Eye (tissue), 1 donor: ENCODE measurements around the gene OR8H1.

ENCODE experiments used
- DNase-seq: peaks from one replicate; pipeline ENCODE4 v3.0.0-alpha.2; 2015

OR8H1 gene, protein sequence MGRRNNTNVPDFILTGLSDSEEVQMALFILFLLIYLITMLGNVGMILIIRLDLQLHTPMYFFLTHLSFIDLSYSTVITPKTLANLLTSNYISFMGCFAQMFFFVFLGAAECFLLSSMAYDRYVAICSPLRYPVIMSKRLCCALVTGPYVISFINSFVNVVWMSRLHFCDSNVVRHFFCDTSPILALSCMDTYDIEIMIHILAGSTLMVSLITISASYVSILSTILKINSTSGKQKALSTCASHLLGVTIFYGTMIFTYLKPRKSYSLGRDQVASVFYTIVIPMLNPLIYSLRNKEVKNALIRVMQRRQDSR

DNA sequence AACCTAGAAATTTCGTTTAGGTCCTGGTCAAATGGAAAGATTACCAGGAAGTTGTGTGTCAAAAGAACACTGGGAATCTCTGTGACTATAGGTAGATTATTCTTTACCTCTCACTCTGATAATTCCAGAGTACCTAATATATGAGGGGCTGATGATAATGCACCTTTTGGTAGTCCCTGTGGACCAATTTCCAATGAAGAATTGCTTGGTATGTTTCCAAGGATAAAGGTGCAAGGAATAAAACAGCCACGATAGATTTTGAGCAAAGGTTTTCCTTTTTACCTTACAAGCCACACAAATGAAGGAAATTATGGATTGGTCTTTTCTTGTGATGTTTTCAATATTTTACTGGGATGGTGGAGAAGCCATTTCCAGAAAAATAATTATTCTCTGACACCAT is at the start of gene OR8H1:
Gene OR8H1 (minus strand): TSS at position 101 of the 400 bp plus-strand sequence. CDS start 1,192 bp downstream, outside the sequence.
- no peak for DNase-seq

DNA sequence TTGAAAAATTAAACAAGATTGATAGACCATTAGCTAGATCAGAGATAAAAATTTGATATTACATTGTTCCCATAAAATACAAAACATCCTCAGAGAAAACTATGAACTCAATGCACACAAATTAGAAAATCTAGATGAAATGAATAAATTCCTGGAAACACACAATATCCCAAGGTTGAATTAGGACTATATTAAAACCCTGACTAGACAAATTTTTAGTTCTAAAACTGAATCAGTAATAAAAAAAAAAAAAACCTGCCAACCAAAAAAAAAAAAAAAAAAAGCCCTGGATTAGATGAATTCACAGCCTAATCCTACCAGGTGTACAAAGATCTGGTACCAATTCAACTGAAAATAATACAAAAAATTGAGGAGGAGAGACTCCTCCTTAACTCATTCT is 48.2 kb upstream of the OR8H1 start:
- DNase-seq: no peak

DNA sequence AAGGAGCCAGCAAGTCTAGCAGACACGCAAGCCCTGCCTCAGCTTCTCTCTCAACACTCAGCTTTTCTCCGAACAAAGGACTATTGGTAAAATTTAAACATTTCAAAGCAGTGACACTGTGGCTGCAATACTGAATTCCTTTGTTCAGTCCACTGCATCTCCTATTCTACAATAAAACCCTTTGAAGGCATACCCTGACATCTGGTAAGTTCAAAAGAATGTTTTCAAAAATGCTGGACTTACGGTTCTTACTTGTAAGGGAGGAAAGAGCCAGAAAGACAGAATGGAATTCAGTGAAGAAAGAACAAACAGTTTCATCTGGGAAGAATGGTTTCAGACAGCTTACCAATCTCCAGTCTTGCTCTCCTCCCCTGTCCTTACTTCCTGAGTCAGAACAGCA is 41.1 kb upstream of the OR8H1 start:
- no peak for DNase-seq

DNA sequence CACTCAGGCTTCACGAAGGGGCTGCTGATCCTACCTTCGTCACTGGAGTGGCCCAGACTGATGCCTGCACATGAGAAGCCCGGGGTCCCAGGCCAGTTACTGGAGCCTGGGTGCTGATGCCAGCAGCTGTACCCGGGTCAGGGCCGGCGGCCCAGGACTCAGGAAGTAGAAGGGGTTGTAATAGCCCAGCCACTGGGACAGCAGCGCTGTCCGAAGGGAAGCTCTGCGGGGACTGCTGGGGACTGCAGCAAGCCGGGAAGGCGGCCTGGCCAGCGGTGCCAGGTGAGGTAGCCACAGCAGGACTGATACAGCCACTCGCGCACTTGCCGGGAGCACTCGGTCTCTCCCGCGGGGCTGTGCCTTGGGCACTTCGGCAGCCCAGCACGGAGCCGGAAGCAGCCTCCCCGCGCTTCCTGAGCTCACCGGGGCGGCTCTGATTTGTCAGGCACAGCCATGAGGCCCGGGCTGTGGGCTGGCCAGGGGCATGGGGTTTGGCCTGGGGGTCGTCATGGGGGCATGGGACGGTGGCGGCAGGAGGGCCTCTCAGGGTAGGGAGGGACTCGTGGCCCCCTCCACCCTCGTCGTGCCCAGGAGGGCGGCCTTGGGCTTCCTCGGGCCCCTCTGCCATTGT is 39.9 kb upstream of the OR8H1 start:
- no peak for DNase-seq

DNA sequence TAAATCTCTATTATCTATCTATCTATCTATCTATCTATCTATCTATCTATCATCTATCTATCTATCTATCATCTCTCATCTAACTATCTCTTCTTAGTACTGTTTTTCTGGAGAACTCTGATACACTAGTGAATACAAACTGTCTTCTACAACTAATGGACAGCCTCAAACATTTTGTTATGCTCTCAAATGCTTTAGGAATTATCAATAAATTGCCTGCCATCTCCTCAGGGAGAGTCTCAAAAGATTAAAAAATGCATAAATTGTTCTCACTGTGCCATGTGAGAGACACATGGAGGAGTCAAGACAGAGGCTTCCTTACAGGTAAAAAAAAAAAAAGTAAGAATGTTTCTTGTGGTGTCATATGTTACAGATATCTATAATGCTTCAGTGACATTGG is 22.8 kb upstream of the OR8H1 start, which contains the start of gene OR8K3:
Gene OR8K3 (plus strand): TSS at position 301 of the 400 bp plus-strand sequence. CDS start 3,163 bp downstream, outside the sequence.
- DNase-seq: no peak

DNA sequence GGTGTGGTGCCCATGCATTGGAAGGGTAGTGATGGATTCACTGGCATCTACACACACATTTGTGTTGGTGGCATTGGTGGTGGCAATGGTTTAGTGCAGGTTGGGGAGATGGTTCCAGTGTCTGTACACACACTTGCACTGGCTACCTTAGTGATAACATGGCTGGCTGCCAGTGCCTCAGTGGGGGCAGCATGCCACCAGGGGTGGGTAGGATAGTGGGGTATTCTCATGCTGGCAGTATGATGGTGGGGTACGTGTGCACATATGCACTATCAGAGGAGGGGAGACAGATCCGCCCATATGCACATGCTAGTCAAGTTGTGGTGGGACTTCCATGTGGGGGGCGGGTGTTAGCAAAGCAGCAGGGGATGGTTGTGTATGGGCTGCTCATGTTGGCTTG is 15.8 kb upstream of the OR8H1 start:
- DNase-seq: no peak

DNA sequence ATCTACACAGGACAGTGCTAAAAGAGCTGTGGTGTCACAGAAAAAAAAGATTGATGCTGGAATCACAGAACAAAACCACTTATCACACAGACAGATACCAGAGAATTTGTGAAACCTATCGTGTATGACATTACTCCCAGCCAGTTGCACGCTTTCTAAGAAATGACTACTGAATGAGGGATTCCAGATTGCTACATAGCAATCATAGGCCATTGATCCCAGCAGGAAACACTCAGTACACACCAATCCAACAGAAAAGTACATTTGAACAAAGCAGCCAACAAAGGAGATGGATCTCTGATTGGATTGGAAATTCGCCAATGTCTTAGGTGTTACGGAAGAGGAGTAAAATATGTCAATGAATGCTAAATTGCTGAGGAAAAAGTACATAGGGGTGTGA is 4.8 kb upstream of the OR8H1 start:
- DNase-seq: no peak

DNA sequence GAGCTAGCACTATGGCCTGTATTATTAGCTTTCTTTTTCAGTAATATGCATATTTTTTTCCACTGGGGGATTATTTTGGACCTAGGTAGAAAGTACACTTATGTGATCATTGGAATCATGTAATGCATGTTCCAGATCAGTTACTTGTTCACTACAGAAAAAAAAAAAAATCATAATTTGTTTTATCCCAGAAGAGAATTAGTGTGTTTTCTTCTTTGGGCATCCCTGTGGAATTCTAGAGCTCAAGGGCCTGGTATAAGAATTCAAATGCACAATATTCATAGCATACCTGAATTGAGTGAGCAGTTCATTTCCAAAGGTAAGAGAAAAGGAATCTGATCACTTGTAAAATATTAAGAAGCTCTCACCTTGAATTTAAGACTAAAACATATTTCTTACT is 18.2 kb downstream of the OR8H1 start, which contains the start of gene OR5T1:
Gene OR5T1 (plus strand): TSS at position 301 of the 400 bp plus-strand sequence. CDS start 1,485 bp downstream, outside the sequence.
- no peak for DNase-seq

DNA sequence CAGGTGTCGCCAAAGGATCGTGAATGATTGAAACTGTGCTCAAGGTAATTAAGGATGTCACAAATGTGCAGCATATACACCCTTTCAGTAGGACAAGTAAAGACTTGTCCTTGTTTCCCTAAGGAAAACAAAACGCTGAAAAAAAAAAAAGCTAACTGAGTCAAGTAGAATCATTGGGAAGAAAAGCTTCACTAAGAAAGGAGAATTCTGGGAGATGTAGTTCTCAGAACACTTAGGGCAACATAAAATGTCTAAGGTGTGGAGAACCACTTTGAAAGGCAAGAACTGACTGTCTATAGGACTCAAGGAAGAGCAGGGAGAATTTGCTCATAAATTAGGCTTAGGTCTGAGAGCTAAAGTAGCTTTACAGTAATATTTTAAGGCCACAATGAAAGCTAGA is 21.0 kb downstream of the OR8H1 start:
- no peak for DNase-seq

DNA sequence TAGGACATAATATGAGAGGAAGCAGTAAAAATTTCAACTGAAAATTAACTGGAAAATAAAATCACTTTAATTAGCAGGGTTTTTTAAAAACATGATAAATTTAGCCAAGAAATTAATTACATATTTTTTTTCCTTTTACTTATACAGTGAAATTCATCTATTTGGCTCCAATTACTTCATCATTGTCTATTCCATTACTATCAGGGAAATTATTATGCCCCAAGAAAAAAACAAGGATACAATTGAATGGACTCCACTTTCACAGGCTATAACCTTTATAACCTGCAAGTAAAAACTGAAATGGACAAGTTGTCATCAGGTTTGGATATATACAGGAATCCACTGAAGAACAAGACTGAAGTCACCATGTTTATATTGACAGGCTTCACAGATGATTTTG is 40.1 kb downstream of the OR8H1 start, which contains the start of gene OR5T3:
Gene OR5T3 (plus strand): TSS at position 301 of the 400 bp plus-strand sequence. CDS start 0 bp downstream, at position 301.
- DNase-seq: no peak
